Fibroblast of lung (primary cell): ENCODE data around the gene DTWD2. TPM values are rescaled to one million over a fixed set of nuclear protein-coding genes. Genes with fewer than 3 reads are reported as not detected.

Source experiments
- DNase-seq, 2 donors: peaks; one replicate each; pipeline versions ENCODE4 v3.0.0 to v3.0.0-alpha.2; 2010; ENCODE audit warnings: low read depth in 2 of 2
- H2AFZ ChIP-seq: 2 replicates; pipeline ENCODE4 v1.5.1; 2012; ENCODE audit warnings: low read length, control low read depth, inconsistent platforms
- H3K27ac ChIP-seq: 2 replicates; pipeline ENCODE4 v1.5.1; 2011; ENCODE audit warnings: low read length, control low read depth; ENCODE audit not compliant: insufficient read depth
- H3K27me3 ChIP-seq: 2 replicates; pipeline ENCODE4 v1.5.1; 2011; ENCODE audit warnings: mild to moderate bottlenecking, low read length; ENCODE audit not compliant: control insufficient read depth, insufficient read depth
- H3K36me3 ChIP-seq: 2 replicates; pipeline ENCODE4 v1.5.1; 2011; ENCODE audit warnings: low read length; ENCODE audit not compliant: control insufficient read depth, insufficient read depth
- H3K4me1 ChIP-seq: 2 replicates; pipeline ENCODE4 v1.5.1; 2011; ENCODE audit warnings: low read length; ENCODE audit not compliant: control insufficient read depth, insufficient read depth; ENCODE audit errors: extremely low read depth
- H3K4me2 ChIP-seq: 2 replicates; pipeline ENCODE4 v1.5.1; 2011; ENCODE audit warnings: low read length, control low read depth; ENCODE audit not compliant: insufficient read depth; ENCODE audit errors: extremely low read depth
- H3K4me3 ChIP-seq, 4 experiments: fragments of 200-600 bp in 1 of 4; sonication (generic) in 1 of 4; replicated peaks in 1 of 4; 2 replicates each; pipeline ENCODE4 v1.5.1; 2011 to 2016; ENCODE audit warnings: low read length in 4 of 4, low read depth in 3 of 4, mild to moderate bottlenecking in 3 of 4, control low read depth in 2 of 4, inconsistent platforms in 1 of 4, mixed read lengths in 1 of 4; ENCODE audit not compliant: insufficient read depth in 1 of 4; ENCODE audit errors: control extremely low read depth in 1 of 4
- H3K79me2 ChIP-seq: 2 replicates; pipeline ENCODE4 v1.5.1; 2012; ENCODE audit warnings: mild to moderate bottlenecking, low read length, inconsistent platforms; ENCODE audit not compliant: control insufficient read depth, insufficient read depth
- H3K9ac ChIP-seq: 2 replicates; pipeline ENCODE4 v1.5.1; 2011; ENCODE audit warnings: mild to moderate bottlenecking, low read length, control low read depth; ENCODE audit not compliant: insufficient read depth
- H3K9me3 ChIP-seq: 2 replicates; pipeline ENCODE4 v1.5.1; 2012; ENCODE audit warnings: low read depth, low read length; ENCODE audit not compliant: control insufficient read depth, insufficient read depth
- H4K20me1 ChIP-seq: 2 replicates; pipeline ENCODE4 v1.5.1; 2011; ENCODE audit warnings: low read length; ENCODE audit not compliant: control insufficient read depth, insufficient read depth; ENCODE audit errors: extremely low read depth
- CTCF ChIP-seq, 2 donors: IDR thresholded peaks in 1 of 2; conservative IDR thresholded peaks in 1 of 2; 1 replicate in 1 of 2; 2 replicates in 1 of 2; pipeline ENCODE4 v1.5.1; 2011 to 2012; ENCODE audit warnings: low read length in 2 of 2, control low read depth in 1 of 2, inconsistent platforms in 1 of 2, low read depth in 1 of 2, mild to moderate bottlenecking in 1 of 2
- EZH2 ChIP-seq: IDR thresholded peaks from 2 replicates; pipeline ENCODE4 v1.5.1; 2012; ENCODE audit warnings: low read length, control low read depth, mild to moderate bottlenecking; ENCODE audit errors: missing control alignments
- polyA plus RNA-seq, 2 donors: library from polyadenylated mRNA; depleted of rRNA in 1 of 2; stranded (reverse) in 1 of 2; unstranded in 1 of 2; fragments of >200 nt; gene quantifications; 2 replicates each; pipeline ENCODE4 v1.2.1, GENCODE V29; 2011 to 2012; ENCODE audit warnings: missing spikeins in 1 of 2
- total RNA-seq: library from RNA; depleted of rRNA; stranded (reverse); fragments of >200 nt; gene quantifications from 2 replicates; pipeline ENCODE4 v1.2.1, GENCODE V29; 2014

DTWD2 gene
- total and polyA plus RNA-seq, 2 donors (not counting 1 experiment from before 2014, with no cell fraction given) = 2.8 to 4.8 TPM

GRCh38 chr5:118875131-118875530, 113.2 kb downstream of the DTWD2 start:
- no peaks in the 10 kb centered on the region for H3K79me2 ChIP-seq
- H4K20me1 ChIP-seq = no peaks in the 10 kb centered on the region
- H3K9me3 ChIP-seq = no peaks in the 10 kb centered on the region
- no peak overlapping the region for H2AFZ ChIP-seq
- no peaks in the 10 kb centered on the region for H3K4me1 ChIP-seq
- no peak overlapping the region for H3K4me2 ChIP-seq
- TF ChIP-seq CTCF (conservative IDR thresholded peaks at IDR 0.05 in 1 of 2, IDR thresholded peaks at IDR 0.05 in 1 of 2; ENCODE audit: low read depth in 1 of 2, low read length in 2 of 2) (no peak), EZH2 (no peak)
- H3K4me3 ChIP-seq = no peak overlapping the region
- H3K9ac ChIP-seq = no peak overlapping the region
- no peaks in the 10 kb centered on the region for H3K27me3 ChIP-seq
- H3K27ac ChIP-seq = no peak overlapping the region
- H3K36me3 ChIP-seq = no peaks in the 10 kb centered on the region
- no peak for DNase-seq

GRCh38 chr5:118873417-118873816, 114.9 kb downstream of the DTWD2 start:
- H3K9ac ChIP-seq = no peak overlapping the region
- H3K27me3 ChIP-seq = no peaks in the 10 kb centered on the region
- H4K20me1 ChIP-seq = no peaks in the 10 kb centered on the region
- no peak overlapping the region for H3K27ac ChIP-seq
- H3K9me3 ChIP-seq = no peaks in the 10 kb centered on the region
- H3K79me2 ChIP-seq = no peaks in the 10 kb centered on the region
- H3K4me1 ChIP-seq = no peaks in the 10 kb centered on the region
- TF ChIP-seq CTCF (conservative IDR thresholded peaks at IDR 0.05 in 1 of 2, IDR thresholded peaks at IDR 0.05 in 1 of 2; ENCODE audit: low read depth in 1 of 2, low read length in 2 of 2) = no peak
- no peak for TF ChIP-seq EZH2
- H3K4me3 ChIP-seq = no peak overlapping the region
- H3K36me3 ChIP-seq = no peaks in the 10 kb centered on the region
- DNase-seq = no peak
- H3K4me2 ChIP-seq = no peak overlapping the region
- H2AFZ ChIP-seq = no peak overlapping the region

- no peak overlapping the region for H3K27ac ChIP-seq
- H3K4me3 ChIP-seq = no peak overlapping the region
- peak overlapping the region; percentile 44 for H3K4me2 ChIP-seq
- H3K36me3 ChIP-seq = no peaks in the 10 kb centered on the region
- H2AFZ ChIP-seq = no peak overlapping the region
- no peak overlapping the region for H3K9ac ChIP-seq
- no peaks in the 10 kb centered on the region for H3K79me2 ChIP-seq
- H3K27me3 ChIP-seq = no peaks in the 10 kb centered on the region
- DNase-seq = peak; percentile 8 to 56
- H3K4me1 ChIP-seq = no peaks in the 10 kb centered on the region
- H4K20me1 ChIP-seq = no peaks in the 10 kb centered on the region
- TF ChIP-seq CTCF (conservative IDR thresholded peaks at IDR 0.05 in 1 of 2, IDR thresholded peaks at IDR 0.05 in 1 of 2; ENCODE audit: low read depth in 1 of 2, low read length in 2 of 2) = no peak
- no peak for TF ChIP-seq EZH2
- H3K9me3 ChIP-seq = no peaks in the 10 kb centered on the region
These were observed 125.0 kb downstream of the DTWD2 start for GRCh38 chr5:118863345-118863744.
